OCI-LY3 (cell line): Measurements from ENCODE around the gene ENAM.

ENCODE experiments used
- H2AFZ ChIP-seq: fragments of 200-600, 300-600 bp; shearing (Covaris generic); 2 replicates; pipeline ENCODE4 v1.6.0; 2014; ENCODE audit warnings: antibody characterized with exemption, low read depth, low read length
- H3K27ac ChIP-seq: fragments of 200-600, 300-600 bp; sonication (generic); 2 replicates; pipeline ENCODE4 v1.5.1; 2014; ENCODE audit warnings: mild to moderate bottlenecking, low read length, moderate library complexity, mixed read lengths
- H3K27me3 ChIP-seq: fragments of 200-600, 300-600 bp; sonication (generic); 2 replicates; pipeline ENCODE4 v1.6.1; 2014; ENCODE audit warnings: low read depth, low read length, mixed read lengths
- H3K36me3 ChIP-seq: fragments of 200-600, 300-600 bp; sonication (generic); replicated peaks from 2 replicates; pipeline ENCODE3; 2014; ENCODE audit warnings: low read depth, low read length, mixed read lengths
- H3K4me1 ChIP-seq: fragments of 300-600, 200-600 bp; sonication (generic); 2 replicates; pipeline ENCODE4 v1.6.1; 2014; ENCODE audit warnings: low read length, mixed read lengths
- H3K4me2 ChIP-seq: fragments of 200-600, 300-600 bp; sonication (generic); 2 replicates; pipeline ENCODE4 v1.6.1; 2014; ENCODE audit warnings: low read length, mixed read lengths
- H3K4me3 ChIP-seq: fragments of 300-600, 200-600 bp; sonication (generic); 2 replicates; pipeline ENCODE4 v1.5.1; 2014; ENCODE audit warnings: antibody characterized with exemption, mild to moderate bottlenecking, low read length, moderate library complexity
- H3K79me2 ChIP-seq: fragments of 300-600, 200-600 bp; shearing (Covaris generic); 2 replicates; pipeline ENCODE4 v1.6.1; 2014; ENCODE audit warnings: mild to moderate bottlenecking, low read length, mixed read lengths
- H3K9ac ChIP-seq: fragments of 300-600, 200-600 bp; shearing (Covaris generic); 2 replicates; pipeline ENCODE4 v1.6.0; 2014; ENCODE audit warnings: mild to moderate bottlenecking, low read length, moderate library complexity
- H3K9me3 ChIP-seq: fragments of 200-600, 300-600 bp; shearing (Covaris generic); 2 replicates; pipeline ENCODE4 v1.6.1; 2014; ENCODE audit warnings: low read length, mixed read lengths; ENCODE audit not compliant: insufficient read depth
- H4K20me1 ChIP-seq: fragments of 200-600, 300-600 bp; sonication (generic); 2 replicates; pipeline ENCODE4 v1.6.1; 2016; ENCODE audit warnings: low read length, mixed read lengths; ENCODE audit not compliant: insufficient read depth
- EZH2phosphoT487 ChIP-seq: fragments of 200-600 bp; shearing (Covaris generic); IDR thresholded peaks from 2 replicates; pipeline ENCODE4 v1.6.1; 2018; ENCODE audit warnings: antibody characterized with exemption, mixed run types, low read depth
- TF ChIP-seq, protein P1 (sequence below): fragments of 200-600, 300-600 bp; sonication (generic); IDR thresholded peaks from 2 replicates; pipeline ENCODE4 v1.5.1; 2014; ENCODE audit warnings: antibody characterized with exemption, low read length, low read depth

ENAM gene

GRCh38 chr4:70614184-70614555 is 14.4 kb upstream of the ENAM start:
- H3K9ac ChIP-seq: peak overlapping the region; percentile 56
- H2AFZ ChIP-seq: peak overlapping the region; percentile 25
- H3K4me1 ChIP-seq: peaks cover 57% of the 10 kb centered on the region
- H3K27me3 ChIP-seq: no peaks in the 10 kb centered on the region
- peak overlapping the region; percentile 89 for H3K4me2 ChIP-seq
- H4K20me1 ChIP-seq: no peaks in the 10 kb centered on the region
- no peaks in the 10 kb centered on the region for H3K36me3 ChIP-seq
- TF ChIP-seq EZH2phosphoT487: no peak
- TF ChIP-seq, protein P1, sequence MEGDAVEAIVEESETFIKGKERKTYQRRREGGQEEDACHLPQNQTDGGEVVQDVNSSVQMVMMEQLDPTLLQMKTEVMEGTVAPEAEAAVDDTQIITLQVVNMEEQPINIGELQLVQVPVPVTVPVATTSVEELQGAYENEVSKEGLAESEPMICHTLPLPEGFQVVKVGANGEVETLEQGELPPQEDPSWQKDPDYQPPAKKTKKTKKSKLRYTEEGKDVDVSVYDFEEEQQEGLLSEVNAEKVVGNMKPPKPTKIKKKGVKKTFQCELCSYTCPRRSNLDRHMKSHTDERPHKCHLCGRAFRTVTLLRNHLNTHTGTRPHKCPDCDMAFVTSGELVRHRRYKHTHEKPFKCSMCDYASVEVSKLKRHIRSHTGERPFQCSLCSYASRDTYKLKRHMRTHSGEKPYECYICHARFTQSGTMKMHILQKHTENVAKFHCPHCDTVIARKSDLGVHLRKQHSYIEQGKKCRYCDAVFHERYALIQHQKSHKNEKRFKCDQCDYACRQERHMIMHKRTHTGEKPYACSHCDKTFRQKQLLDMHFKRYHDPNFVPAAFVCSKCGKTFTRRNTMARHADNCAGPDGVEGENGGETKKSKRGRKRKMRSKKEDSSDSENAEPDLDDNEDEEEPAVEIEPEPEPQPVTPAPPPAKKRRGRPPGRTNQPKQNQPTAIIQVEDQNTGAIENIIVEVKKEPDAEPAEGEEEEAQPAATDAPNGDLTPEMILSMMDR: no peak
- no peaks in the 10 kb centered on the region for H3K9me3 ChIP-seq
- H3K27ac ChIP-seq: peak overlapping the region; percentile 62
- H3K79me2 ChIP-seq: no peaks in the 10 kb centered on the region
- H3K4me3 ChIP-seq: peak overlapping the region; percentile 73

- Histone ChIP-seq H4K20me1 (no peaks in the 10 kb centered on the region), H2AFZ (no peak overlapping the region), H3K27ac (no peak overlapping the region), H3K4me3 (no peak overlapping the region), H3K9ac (no peak overlapping the region), H3K9me3 (no peaks in the 10 kb centered on the region), H3K79me2 (no peaks in the 10 kb centered on the region), H3K4me2 (no peak overlapping the region), H3K27me3 (no peaks in the 10 kb centered on the region), H3K36me3 (no peaks in the 10 kb centered on the region), H3K4me1 (peaks cover 36% of the 10 kb centered on the region)
- no peak for TF ChIP-seq EZH2phosphoT487
- TF ChIP-seq, protein P1: no peak
Observed at GRCh38 chr4:70619288-70619687, 9.3 kb upstream of the ENAM start.

DNA sequence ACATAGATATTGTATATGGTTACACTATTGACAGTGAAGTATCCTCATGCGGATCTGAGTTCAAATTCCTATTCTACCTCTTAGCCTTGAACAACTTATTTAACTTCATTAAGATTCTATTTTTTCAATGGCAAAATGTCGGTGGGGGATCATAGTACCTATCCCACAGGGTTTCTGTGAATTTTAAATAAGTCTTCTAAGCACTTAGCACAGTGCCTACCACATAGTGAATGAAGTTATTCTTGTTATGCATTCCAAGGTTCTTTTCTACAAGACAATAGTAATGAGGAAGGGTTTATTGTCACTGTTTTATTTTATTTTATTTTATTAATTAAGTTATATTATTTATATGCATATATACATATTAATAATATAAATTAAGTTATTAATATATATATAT is 8.8 kb upstream of the ENAM start:
- Histone ChIP-seq H4K20me1 (no peaks in the 10 kb centered on the region), H2AFZ (no peak overlapping the region), H3K9ac (no peak overlapping the region), H3K27ac (no peak overlapping the region), H3K4me2 (no peak overlapping the region), H3K9me3 (no peaks in the 10 kb centered on the region), H3K36me3 (no peaks in the 10 kb centered on the region), H3K4me1 (peaks cover 31% of the 10 kb centered on the region), H3K79me2 (no peaks in the 10 kb centered on the region), H3K27me3 (no peaks in the 10 kb centered on the region), H3K4me3 (no peak overlapping the region)
- no peak for TF ChIP-seq EZH2phosphoT487
- TF ChIP-seq, protein P1: no peak

DNA sequence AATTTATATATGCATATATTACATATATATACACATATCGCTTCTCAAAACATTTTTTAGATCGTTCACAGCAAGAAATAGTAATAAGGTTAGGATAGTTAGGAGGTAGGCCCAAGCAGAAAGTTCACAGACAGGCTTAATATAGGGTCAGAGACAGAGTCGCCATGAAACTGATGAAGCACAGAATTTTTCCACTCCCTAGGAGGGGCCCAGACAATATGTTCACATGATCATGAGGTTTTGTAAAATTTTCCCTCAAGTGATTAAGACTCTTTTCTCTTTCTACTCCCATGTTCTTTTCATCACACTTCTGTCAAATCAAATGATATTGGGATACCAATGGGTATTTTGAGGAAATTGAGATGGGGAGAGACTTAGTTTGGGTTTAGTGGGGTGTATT is 5.2 kb upstream of the ENAM start:
- Histone ChIP-seq H3K79me2 (no peaks in the 10 kb centered on the region), H3K36me3 (no peaks in the 10 kb centered on the region), H3K4me3 (no peak overlapping the region), H3K4me1 (peaks cover 7% of the 10 kb centered on the region), H3K9me3 (no peaks in the 10 kb centered on the region), H3K9ac (no peak overlapping the region), H3K27me3 (no peaks in the 10 kb centered on the region), H4K20me1 (no peaks in the 10 kb centered on the region), H2AFZ (peak overlapping the region; percentile 64; the same call in 1 of the 2 replicates), H3K4me2 (no peak overlapping the region), H3K27ac (no peak overlapping the region)
- no peak for TF ChIP-seq EZH2phosphoT487
